GM23248 (cell line): ENCODE measurements around the gene GABPB1.

Source experiments
- EZH2 ChIP-seq: fragments of 200-600 bp; sonication (generic); IDR thresholded peaks from 2 replicates; pipeline ENCODE4 v1.6.1; 2018; ENCODE audit warnings: antibody characterized with exemption, mild to moderate bottlenecking; ENCODE audit not compliant: insufficient read depth, poor library complexity, severe bottlenecking
- EZH2phosphoT487 ChIP-seq: fragments of 200-600 bp; sonication (generic); IDR thresholded peaks from 2 replicates; pipeline ENCODE4 v1.6.1; 2018; ENCODE audit warnings: antibody characterized with exemption, moderate library complexity, mild to moderate bottlenecking, low read depth; ENCODE audit not compliant: insufficient read depth

- TF ChIP-seq EZH2phosphoT487 (no peak), EZH2 (no peak)
Measured at GRCh38 chr15:50355980-50356379, 982 bp upstream of the GABPB1 start.
